Duodenal mucosa (tissue), 2 donors: Measurements from ENCODE around the gene OTOP2.

ENCODE experiments used
- H3K27ac ChIP-seq: one replicate; pipeline ENCODE4 v1.7.0; 2013; ENCODE audit warnings: low read depth, low read length
- H3K27me3 ChIP-seq, 2 donors: one replicate each; pipeline ENCODE4 v1.7.0; 2013; ENCODE audit warnings: low read length in 2 of 2, control low read depth in 1 of 2; ENCODE audit not compliant: insufficient read depth in 2 of 2, control insufficient read depth in 1 of 2
- H3K36me3 ChIP-seq, 2 donors: one replicate each; pipeline ENCODE4 v1.7.0; 2013; ENCODE audit warnings: low read length in 2 of 2, control low read depth in 1 of 2; ENCODE audit not compliant: insufficient read depth in 2 of 2, control insufficient read depth in 1 of 2
- H3K4me1 ChIP-seq, 2 donors: one replicate each; pipeline ENCODE4 v1.7.0; 2013; ENCODE audit warnings: low read length in 2 of 2, control low read depth in 1 of 2; ENCODE audit not compliant: insufficient read depth in 2 of 2, control insufficient read depth in 1 of 2
- H3K4me3 ChIP-seq, 2 donors: one replicate each; pipeline ENCODE4 v1.7.0; 2013; ENCODE audit warnings: low read length in 2 of 2, low read depth in 1 of 2
- H3K9ac ChIP-seq, 2 donors: one replicate each; pipeline ENCODE4 v1.7.0; 2013; ENCODE audit warnings: low read length in 2 of 2, low read depth in 1 of 2
- H3K9me3 ChIP-seq, 2 donors: one replicate each; pipeline ENCODE4 v1.7.0; 2013; ENCODE audit warnings: low read length in 2 of 2, control low read depth in 1 of 2; ENCODE audit not compliant: control insufficient read depth in 1 of 2

The OTOP2 gene

DNA sequence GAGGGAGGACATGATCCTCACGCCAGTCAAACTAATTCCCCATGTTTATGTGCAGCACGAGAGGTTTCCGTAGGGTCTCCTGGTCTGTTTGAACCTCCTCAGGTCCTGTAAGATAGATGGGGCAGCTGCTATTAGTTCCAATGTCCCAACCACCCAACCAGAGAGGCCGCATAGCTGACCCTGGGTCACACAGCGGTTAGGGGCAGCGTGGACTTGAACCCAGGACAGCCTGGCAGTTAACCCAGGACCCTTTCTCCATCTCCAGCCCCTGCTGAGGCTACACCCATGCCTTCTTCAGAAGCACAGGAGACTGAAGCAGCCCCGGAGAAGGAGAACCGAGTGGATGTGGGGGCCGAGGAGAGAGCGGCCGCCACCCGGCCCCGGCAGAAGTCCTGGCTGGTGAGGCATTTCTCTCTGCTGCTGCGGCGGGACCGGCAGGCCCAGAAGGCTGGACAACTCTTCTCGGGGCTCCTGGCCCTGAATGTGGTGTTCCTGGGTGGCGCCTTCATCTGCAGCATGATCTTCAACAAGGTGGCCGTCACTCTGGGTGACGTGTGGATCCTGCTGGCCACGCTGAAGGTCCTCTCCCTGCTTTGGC is 17.2 kb downstream of the OTOP2 start:
- peaks cover 17 to 22% of the 10 kb centered on the region in 2 donors for H3K27me3 ChIP-seq
- no peaks in the 10 kb centered on the region for H3K9me3 ChIP-seq
- no peak overlapping the region for H3K9ac ChIP-seq
- H3K36me3 ChIP-seq: peaks cover 0 to 7% of the 10 kb centered on the region in 2 donors
- no peak overlapping the region for H3K27ac ChIP-seq
- H3K4me1 ChIP-seq: peaks cover 20 to 22% of the 10 kb centered on the region in 2 donors
- H3K4me3 ChIP-seq: no peak overlapping the region

DNA sequence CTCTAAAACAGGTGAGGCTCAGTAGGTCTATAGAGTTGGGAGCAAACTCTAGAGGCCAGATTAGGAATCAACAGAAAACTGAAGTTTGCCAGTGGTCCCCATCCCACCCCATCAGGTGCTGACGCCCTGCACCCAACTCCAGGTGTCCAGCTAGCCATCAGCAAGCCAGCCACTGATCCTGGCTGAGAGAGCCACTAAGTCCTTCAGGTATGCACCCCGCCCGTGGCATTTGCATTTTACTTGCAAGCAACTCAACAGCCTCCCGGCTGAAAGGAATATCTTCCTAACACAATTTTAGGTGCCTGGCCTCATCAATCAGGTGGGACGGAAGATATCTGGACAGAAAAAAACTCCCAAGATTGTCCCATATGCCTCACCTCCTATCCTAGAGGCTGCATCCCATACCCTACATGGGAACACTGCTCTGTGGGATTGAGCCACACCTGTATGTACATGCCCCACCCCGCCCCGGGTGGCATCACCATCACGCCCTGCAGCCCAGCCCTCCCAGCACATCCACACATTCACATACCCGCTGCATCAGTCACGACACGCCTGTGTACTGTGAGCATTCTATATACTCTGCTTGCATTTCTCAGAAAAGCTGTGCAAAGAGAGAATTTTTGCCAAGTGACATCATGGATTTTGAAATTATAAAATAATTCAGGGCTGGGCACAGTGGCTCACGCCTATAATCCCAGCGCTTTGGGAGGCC is 19.9 kb downstream of the OTOP2 start:
- Histone ChIP-seq H3K27me3 (peaks cover 4 to 6% of the 10 kb centered on the region in 2 donors), H3K27ac (no peak overlapping the region), H3K4me1 (peaks cover 4 to 6% of the 10 kb centered on the region in 2 donors), H3K9ac (no peak overlapping the region), H3K4me3 (no peak overlapping the region), H3K36me3 (peaks cover 3 to 7% of the 10 kb centered on the region in 2 donors), H3K9me3 (no peaks in the 10 kb centered on the region)

DNA sequence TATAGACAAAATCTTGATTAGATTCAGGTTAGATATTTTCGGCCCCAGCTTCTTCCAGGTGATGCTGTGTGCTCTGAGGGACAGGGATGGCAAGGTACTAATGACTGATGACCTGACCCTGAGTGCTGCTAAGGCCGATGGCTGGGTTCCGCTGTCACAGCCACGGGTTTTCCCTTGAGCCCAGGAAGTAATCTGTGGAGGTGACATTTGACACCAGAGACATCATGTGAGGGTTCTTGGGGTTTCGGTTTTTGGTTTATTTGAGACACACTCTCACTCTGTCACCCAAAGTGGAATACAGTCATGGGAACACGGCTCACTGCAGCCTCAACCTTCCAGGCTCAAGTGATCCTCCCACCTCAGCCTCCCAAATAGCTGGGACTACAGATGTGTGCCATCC is 21.5 kb downstream of the OTOP2 start:
- H3K4me3 ChIP-seq: no peak overlapping the region
- H3K27me3 ChIP-seq: peaks cover 0 to 6% of the 10 kb centered on the region in 2 donors
- peaks cover 3 to 7% of the 10 kb centered on the region in 2 donors for H3K36me3 ChIP-seq
- no peaks in the 10 kb centered on the region for H3K4me1 ChIP-seq
- H3K27ac ChIP-seq: no peak overlapping the region
- H3K9me3 ChIP-seq: no peaks in the 10 kb centered on the region
- H3K9ac ChIP-seq: no peak overlapping the region

GRCh38 chr17:74946641-74947040 is 22.6 kb downstream of the OTOP2 start:
- Histone ChIP-seq H3K27ac (no peak overlapping the region), H3K4me3 (no peak overlapping the region), H3K36me3 (peaks cover 3 to 9% of the 10 kb centered on the region in 2 donors), H3K9ac (no peak overlapping the region), H3K4me1 (peaks cover 4 to 7% of the 10 kb centered on the region in 2 donors), H3K9me3 (no peaks in the 10 kb centered on the region), H3K27me3 (peaks cover 0 to 6% of the 10 kb centered on the region in 2 donors)

- no peak overlapping the region for H3K4me3 ChIP-seq
- peaks cover 0 to 6% of the 10 kb centered on the region in 2 donors for H3K27me3 ChIP-seq
- peaks cover 3 to 7% of the 10 kb centered on the region in 2 donors for H3K36me3 ChIP-seq
- no peak overlapping the region for H3K27ac ChIP-seq
- H3K9ac ChIP-seq: no peak overlapping the region
- H3K4me1 ChIP-seq: peaks cover 5 to 7% of the 10 kb centered on the region in 2 donors
- no peaks in the 10 kb centered on the region for H3K9me3 ChIP-seq
These were observed 23.1 kb downstream of the OTOP2 start for GRCh38 chr17:74947041-74947754.

GRCh38 chr17:74949455-74950115 is 25.5 kb downstream of the OTOP2 start:
- no peak overlapping the region for H3K9ac ChIP-seq
- no peaks in the 10 kb centered on the region for H3K27me3 ChIP-seq
- peaks cover 24 to 27% of the 10 kb centered on the region in 2 donors for H3K4me1 ChIP-seq
- no peak overlapping the region for H3K27ac ChIP-seq
- H3K36me3 ChIP-seq: peaks cover 3 to 19% of the 10 kb centered on the region in 2 donors
- H3K9me3 ChIP-seq: no peaks in the 10 kb centered on the region
- H3K4me3 ChIP-seq: no peak overlapping the region

DNA sequence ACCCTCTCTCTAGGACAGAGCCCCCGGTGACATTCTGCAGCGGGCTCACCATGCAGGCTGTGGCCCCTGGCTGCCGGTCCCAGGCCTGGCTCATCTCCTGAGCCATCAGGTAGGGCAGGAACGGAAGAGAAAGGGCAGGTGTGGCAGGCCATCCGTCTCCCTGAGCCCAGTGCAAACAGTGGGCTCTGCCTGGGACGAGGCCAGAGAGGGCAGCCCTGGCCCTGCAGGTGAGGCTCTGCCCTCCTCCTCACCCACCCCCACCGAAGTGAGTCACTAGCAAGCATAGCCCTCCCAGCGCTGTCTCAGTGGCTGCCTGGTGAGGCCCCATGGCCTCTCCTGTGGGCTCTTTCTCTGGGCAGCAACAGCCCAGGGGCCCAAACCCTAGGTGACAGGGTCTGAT is 26.1 kb downstream of the OTOP2 start:
- Histone ChIP-seq H3K27me3 (no peaks in the 10 kb centered on the region), H3K4me3 (no peak overlapping the region), H3K9me3 (no peaks in the 10 kb centered on the region), H3K9ac (no peak overlapping the region), H3K27ac (no peak overlapping the region), H3K4me1 (peaks cover 24 to 27% of the 10 kb centered on the region in 2 donors), H3K36me3 (peaks cover 3 to 25% of the 10 kb centered on the region in 2 donors)

DNA sequence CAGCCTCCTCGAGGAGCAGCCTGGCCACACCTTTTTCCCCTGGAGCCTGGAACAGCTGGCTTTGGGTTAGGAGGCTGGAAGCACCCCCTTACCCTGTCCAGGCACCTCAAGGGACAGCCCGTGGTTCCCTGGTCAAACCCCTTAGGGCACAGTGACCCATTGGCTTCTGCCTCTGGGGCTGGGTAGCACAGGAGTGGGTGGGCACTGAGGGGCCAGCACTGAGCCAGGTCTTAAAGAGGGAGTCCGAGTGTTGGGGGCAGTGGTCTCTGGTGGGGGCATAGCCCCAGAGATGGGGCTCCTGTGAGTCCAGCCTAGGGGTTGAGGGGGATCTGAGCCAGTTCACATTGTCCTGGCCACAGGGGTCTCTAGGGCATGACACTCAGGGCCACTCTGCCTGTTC is 27.0 kb downstream of the OTOP2 start:
- Histone ChIP-seq H3K27me3 (no peaks in the 10 kb centered on the region), H3K4me3 (no peak overlapping the region), H3K9me3 (no peaks in the 10 kb centered on the region), H3K4me1 (peaks cover 24 to 27% of the 10 kb centered on the region in 2 donors), H3K36me3 (peaks cover 9 to 32% of the 10 kb centered on the region in 2 donors), H3K9ac (no peak overlapping the region), H3K27ac (no peak overlapping the region)

- H3K27me3 ChIP-seq: no peaks in the 10 kb centered on the region
- no peak overlapping the region for H3K4me3 ChIP-seq
- no peak overlapping the region for H3K9ac ChIP-seq
- no peak overlapping the region for H3K27ac ChIP-seq
- H3K36me3 ChIP-seq: peaks cover 12 to 39% of the 10 kb centered on the region in 2 donors
- H3K4me1 ChIP-seq: peaks cover 24 to 27% of the 10 kb centered on the region in 2 donors
- H3K9me3 ChIP-seq: no peaks in the 10 kb centered on the region
These were observed 27.8 kb downstream of the OTOP2 start for GRCh38 chr17:74951680-74952421.
